Heart right ventricle (tissue), 16 donors: ENCODE measurements around the gene RPL14. TPM values are rescaled to one million over a fixed set of nuclear protein-coding genes. Genes with fewer than 3 reads are reported as not detected.

ENCODE experiments used
- ATAC-seq, 8 donors: fragments of 200-7000 bp; cut with Tn5 transposase; one replicate each; pipeline ENCODE4 v1.9.1; 2020; ENCODE audit warnings: mild to moderate bottlenecking in 8 of 8, moderate library complexity in 8 of 8, moderate number of reproducible peaks in 1 of 8
- DNase-seq, 2 donors: peaks; one replicate each; pipeline ENCODE4 v3.0.0-alpha.2; 2020
- H3K27ac ChIP-seq, 10 donors: fragments of 200-600 bp; sonication (generic) in 2 of 10; one replicate each; pipeline versions ENCODE4 v1.5.0 to v1.8.0; 2020 to 2022; ENCODE audit warnings: mild to moderate bottlenecking in 3 of 10
- H3K27me3 ChIP-seq, 7 donors: fragments of 200-600 bp; one replicate each; pipeline ENCODE4 v1.8.0; 2021 to 2022; ENCODE audit warnings: mild to moderate bottlenecking in 2 of 7
- H3K36me3 ChIP-seq, 9 donors: fragments of 200-600 bp; sonication (generic) in 1 of 9; one replicate each; pipeline versions ENCODE4 v1.5.0 to v1.8.0; 2020 to 2022; ENCODE audit warnings: mild to moderate bottlenecking in 2 of 9
- H3K4me1 ChIP-seq, 9 donors: fragments of 200-600 bp; sonication (generic) in 1 of 9; one replicate each; pipeline versions ENCODE4 v1.5.0 to v1.8.0; 2020 to 2022; ENCODE audit warnings: mild to moderate bottlenecking in 4 of 9
- H3K4me3 ChIP-seq, 10 donors: fragments of 200-600 bp; sonication (generic) in 2 of 10; one replicate each; pipeline versions ENCODE4 v1.5.0 to v1.8.0; 2020 to 2022; ENCODE audit warnings: mild to moderate bottlenecking in 7 of 10, moderate library complexity in 2 of 10
- H3K9me3 ChIP-seq, 11 donors: fragments of 200-600 bp in 10 of 11; sonication (generic) in 2 of 11; one replicate each; pipeline versions ENCODE4 v1.5.0 to v1.8.0; 2013 to 2022; ENCODE audit warnings: mild to moderate bottlenecking in 2 of 11, control low read depth in 1 of 11, moderate library complexity in 1 of 11
- WGBS, 2 donors: extraction: QIAGEN DNeasy Blood & Tissue Kit; methylation state at CpG; one replicate each; pipeline ENCODE4 v1.1.7; 2013; ENCODE audit warnings: inconsistent platforms in 1 of 2; 5-methylcytosine and 5-hydroxymethylcytosine counted together
- intact Hi-C, 10 donors: fragments of 100-400 bp; cut with DNase I; formaldehyde crosslinking; loops; one replicate each; pipeline versions ENCODE4 v1.11.1 to v1.14.2; 2022
- polyA plus RNA-seq, 2 donors: library from polyadenylated mRNA; stranded (reverse); fragments of 200-250 nt; gene quantifications; one replicate each; pipeline ENCODE4 v1.2.3, GENCODE V29; 2013
- total RNA-seq, 10 donors: library from RNA; stranded (reverse); fragmentation: NEBNext Ultra II Directional in 3 of 10; extraction: Animal tissue kit (Norgen Biotek cat#: 25700) in 3 of 10; gene quantifications; one replicate each; pipeline versions ENCODE4 v1.2.1 to v1.2.4, GENCODE V29; 2021 to 2023
- TF ChIP-seq, protein P1 (sequence below), 9 donors: fragments of 200-600 bp; sonication (generic) in 2 of 9; IDR thresholded peaks; one replicate each; pipeline versions ENCODE4 v1.5.0 to v1.8.0; 2021 to 2022; ENCODE audit warnings: antibody characterized with exemption in 9 of 9, mild to moderate bottlenecking in 5 of 9, moderate library complexity in 1 of 9
- donor health status: Arrhythmogenic right ventricular cardiomyopathy.
- donor health status: ischemic (EF 13 %, LVEDD 7.1; RV severe dilation, severe dysfunction).
- donor health status: healthy with polysubstance abuse.
- donor health status: DM: no; HTN: yes; CAD: no.
- donor health status: DM: no; HTN: no; CAD: no.
- donor health status: ischemic (EF 25% LVEDD 6.9; RV normal size, moderate dysfunction).
- donor health status: ischemic (EF 25% LVEDD 5.7; RV mildly dilated, moderate dysfunction).
- donor health status: healthy.
- donor health status: DM: yes; HTN: yes; CAD: no.
- donor health status: Ischemic cardiomyopathy.
- donor health status: ischemic (EF 35%, LVEDD 5.7; RV mildly dilated, moderate dysfunction).
- donor health status: nonischemic (EF 11% LVEDD 7.7; RV severe dilation, severe dysfunction).
- donor health status: DM: yes; HTN: yes; CAD: no.
- donor health status: PGD.
- donor health status: ischemic (EF 29% LVEDD 5.4; RV normal size, mild dysfunction).
- donor health status: nonischemic (EF 23%, LVEDD 6.1; RV moderate dilation, normal function).

RPL14 gene
- total and polyA plus RNA-seq, 12 donors, result 882 to 1,433 (median 1,010) TPM

DNA sequence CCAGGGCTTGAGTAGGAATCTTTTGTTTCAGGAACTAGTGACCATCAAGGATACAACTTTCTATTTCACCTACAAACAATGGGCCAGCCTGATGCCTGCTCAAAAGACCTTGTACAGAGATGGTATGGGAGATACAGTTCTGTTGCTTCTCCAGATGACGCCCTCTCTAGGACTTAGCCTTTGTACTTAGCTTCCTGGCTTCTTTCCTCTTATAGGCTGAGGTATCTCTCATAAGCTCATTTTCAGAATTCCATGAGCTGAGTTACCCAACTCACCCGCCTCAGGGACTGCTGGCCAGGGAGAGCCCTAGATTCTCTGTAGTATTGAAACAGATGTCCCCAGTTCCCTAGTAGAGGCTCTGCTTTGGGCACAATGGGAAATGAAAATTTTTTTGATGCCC lies 40.1 kb downstream of the RPL14 start:
- no peaks in the 10 kb centered on the region for H3K4me1 ChIP-seq
- no peak for DNase-seq
- ATAC-seq, result peak in 1 of 8 donors; percentile 33
- H3K27ac ChIP-seq, result no peak overlapping the region
- no peak overlapping the region for H3K4me3 ChIP-seq
- no peaks in the 10 kb centered on the region for H3K27me3 ChIP-seq
- intact Hi-C loops, result no loop called here
- H3K36me3 ChIP-seq, result no peaks in the 10 kb centered on the region
- 79 to 88% methylated on average over 2 of the region's 2 CpGs for WGBS, 2 donors
- no peaks in the 10 kb centered on the region for H3K9me3 ChIP-seq
- TF ChIP-seq, protein P1, sequence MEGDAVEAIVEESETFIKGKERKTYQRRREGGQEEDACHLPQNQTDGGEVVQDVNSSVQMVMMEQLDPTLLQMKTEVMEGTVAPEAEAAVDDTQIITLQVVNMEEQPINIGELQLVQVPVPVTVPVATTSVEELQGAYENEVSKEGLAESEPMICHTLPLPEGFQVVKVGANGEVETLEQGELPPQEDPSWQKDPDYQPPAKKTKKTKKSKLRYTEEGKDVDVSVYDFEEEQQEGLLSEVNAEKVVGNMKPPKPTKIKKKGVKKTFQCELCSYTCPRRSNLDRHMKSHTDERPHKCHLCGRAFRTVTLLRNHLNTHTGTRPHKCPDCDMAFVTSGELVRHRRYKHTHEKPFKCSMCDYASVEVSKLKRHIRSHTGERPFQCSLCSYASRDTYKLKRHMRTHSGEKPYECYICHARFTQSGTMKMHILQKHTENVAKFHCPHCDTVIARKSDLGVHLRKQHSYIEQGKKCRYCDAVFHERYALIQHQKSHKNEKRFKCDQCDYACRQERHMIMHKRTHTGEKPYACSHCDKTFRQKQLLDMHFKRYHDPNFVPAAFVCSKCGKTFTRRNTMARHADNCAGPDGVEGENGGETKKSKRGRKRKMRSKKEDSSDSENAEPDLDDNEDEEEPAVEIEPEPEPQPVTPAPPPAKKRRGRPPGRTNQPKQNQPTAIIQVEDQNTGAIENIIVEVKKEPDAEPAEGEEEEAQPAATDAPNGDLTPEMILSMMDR (IDR thresholded peaks at IDR 0.05), result no peak

DNA sequence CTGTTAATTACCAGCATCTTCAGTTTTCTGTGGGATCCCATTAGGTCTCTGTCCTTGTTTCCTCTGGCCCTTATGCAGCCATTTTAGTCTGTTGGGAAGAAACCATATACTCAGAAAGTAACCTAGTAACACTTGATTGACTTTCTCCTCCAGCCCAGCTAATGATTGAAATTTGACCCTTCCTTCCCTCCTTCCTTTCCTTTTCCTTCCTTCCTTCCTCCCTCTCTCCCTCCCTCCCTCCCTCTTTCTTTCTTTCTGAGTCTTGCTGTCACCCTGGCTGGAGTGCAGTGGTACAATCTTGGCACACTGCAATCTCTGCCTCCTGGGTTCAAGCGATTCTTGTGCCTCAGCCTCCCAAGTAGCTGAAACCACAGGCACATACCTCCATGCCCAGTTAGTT lies 42.8 kb downstream of the RPL14 start:
- H3K27me3 ChIP-seq, result no peaks in the 10 kb centered on the region
- 96 to 100% methylated on average over 1 of the region's 1 CpG for WGBS, 2 donors
- no peak for ATAC-seq
- peaks cover 0 to 8% (median 4%) of the 10 kb centered on the region in 9 donors for H3K4me1 ChIP-seq
- no peak overlapping the region for H3K27ac ChIP-seq
- intact Hi-C loops, result no loop called here
- TF ChIP-seq, protein P1 (IDR thresholded peaks at IDR 0.05), result no peak
- H3K36me3 ChIP-seq, result no peaks in the 10 kb centered on the region
- no peak overlapping the region for H3K4me3 ChIP-seq
- no peaks in the 10 kb centered on the region for H3K9me3 ChIP-seq
- DNase-seq, result no peak

DNA sequence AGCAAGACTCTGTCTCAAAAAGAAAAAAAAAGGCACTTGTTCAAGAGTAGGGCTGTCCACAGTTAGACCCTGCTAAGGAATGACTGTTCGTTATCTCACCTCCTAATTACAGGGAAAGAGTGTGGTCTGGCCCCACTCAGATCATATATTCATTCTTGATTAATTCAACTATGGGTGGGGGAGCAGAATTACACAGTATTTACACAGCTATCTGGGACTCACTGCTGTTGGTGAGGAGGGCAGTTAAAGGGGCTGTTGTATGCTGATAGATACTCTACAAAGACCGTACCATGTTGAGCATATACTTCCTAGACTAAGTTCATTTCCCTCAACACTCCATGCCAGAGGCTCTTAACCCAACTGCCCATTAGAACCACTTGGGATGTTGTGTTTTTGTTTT lies 44.9 kb downstream of the RPL14 start:
- no peak for DNase-seq
- H3K27ac ChIP-seq, result no peak overlapping the region
- WGBS, 2 donors, result 79 to 91% methylated on average over 2 of the region's 2 CpGs
- intact Hi-C loops, result no loop called here
- H3K4me3 ChIP-seq, result no peak overlapping the region
- TF ChIP-seq, protein P1 (IDR thresholded peaks at IDR 0.05), result no peak
- H3K9me3 ChIP-seq, result no peaks in the 10 kb centered on the region
- no peaks in the 10 kb centered on the region for H3K36me3 ChIP-seq
- no peaks in the 10 kb centered on the region for H3K27me3 ChIP-seq
- no peak for ATAC-seq
- peaks cover 0 to 24% (median 12%) of the 10 kb centered on the region in 9 donors for H3K4me1 ChIP-seq

DNA sequence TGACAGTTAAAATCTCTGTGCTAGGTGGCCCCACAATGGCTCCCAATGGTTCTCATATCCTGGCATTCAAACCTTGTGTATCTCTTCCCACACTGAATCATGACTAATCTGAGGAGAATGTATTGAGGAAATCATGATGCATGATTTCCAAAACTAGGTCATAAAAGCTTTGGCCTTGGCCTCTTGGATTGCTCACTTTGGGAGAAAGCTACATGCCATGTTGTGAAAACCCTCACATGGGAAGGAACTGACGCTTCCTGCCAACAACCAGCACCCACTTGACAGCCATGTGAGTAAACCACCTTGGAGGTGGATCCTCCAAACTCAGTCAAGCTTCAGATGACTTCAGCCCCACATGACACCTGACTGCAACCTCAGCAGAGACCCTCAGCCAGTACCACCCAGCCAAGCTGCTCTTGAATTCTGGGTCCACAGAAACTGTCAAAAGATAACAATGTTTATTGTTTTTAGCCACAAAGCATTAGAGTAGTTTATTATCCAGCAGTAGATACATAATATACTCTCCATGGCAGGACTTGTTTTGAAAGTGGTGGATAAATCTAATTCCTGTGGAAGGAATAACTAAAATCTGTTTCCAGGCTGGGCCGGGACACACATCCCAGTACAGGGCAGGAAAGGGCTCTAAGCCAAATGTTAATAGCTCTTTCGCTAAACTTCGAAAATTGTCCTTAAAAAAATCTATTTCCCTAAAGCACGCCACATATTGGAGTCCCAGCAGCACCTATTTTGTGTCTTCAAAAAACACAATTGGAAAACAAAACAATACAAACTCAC lies 47.7 kb downstream of the RPL14 start:
- H3K9me3 ChIP-seq, result no peaks in the 10 kb centered on the region
- ATAC-seq (peak in 6 of 8 donors; percentile 12 to 76 (median 34)), DNase-seq (no peak)
- peak overlapping the region in 7 of 10 donors; percentile 46 to 77 (median 67) for H3K4me3 ChIP-seq
- H3K27ac ChIP-seq, result peak overlapping the region in 6 of 10 donors; percentile 67 to 85 (median 76)
- intact Hi-C loops, result loop anchor here in 1 of 10 donors (5.0 kb wide), 1 partner anchor 48 kb away; the partner anchor contains the start of gene RPL14
- 63 to 70% methylated on average over 5 of the region's 5 CpGs for WGBS, 2 donors
- no peaks in the 10 kb centered on the region for H3K27me3 ChIP-seq
- H3K36me3 ChIP-seq, result peaks cover 0 to 14% (median 0%) of the 10 kb centered on the region in 9 donors
- H3K4me1 ChIP-seq, result peaks cover 0 to 24% (median 12%) of the 10 kb centered on the region in 9 donors
- TF ChIP-seq, protein P1 (IDR thresholded peaks at IDR 0.05), result no peak
